H1 (cell line): Measurements from ENCODE around the gene AKR1B1. TPM values are rescaled to one million over a fixed set of nuclear protein-coding genes. Genes with fewer than 3 reads are reported as not detected.

Source experiments
- HDAC6 ChIP-seq: IDR thresholded peaks from one replicate; pipeline ENCODE4 v1.7.1; 2012; ENCODE audit warnings: low read depth, mild to moderate bottlenecking, inconsistent platforms, low read length, moderate library complexity
- MAX ChIP-seq: IDR thresholded peaks from 2 replicates; pipeline ENCODE4 v1.6.1; 2012; ENCODE audit warnings: inconsistent platforms
- polyA plus RNA-seq, 7 experiments: library from polyadenylated mRNA; depleted of rRNA in 3 of 7; stranded (reverse) in 5 of 7; unstranded in 2 of 7; fragments of >200 nt in 5 of 7; fragments of 200-250 nt in 2 of 7; gene quantifications; 1 replicate in 5 of 7; 2 replicates in 1 of 7; 4 replicates in 1 of 7; pipeline versions ENCODE4 v1.2.1 to v1.2.3, GENCODE V29; 2011 to 2013; ENCODE audit warnings: missing spikeins in 2 of 7, mixed read lengths in 2 of 7
- total RNA-seq: library from RNA; stranded (reverse); fragmentation: NEBNext Ultra II Directional; extraction: Animal tissue kit (Norgen Biotek cat#: 25700); gene quantifications from 2 replicates; pipeline ENCODE4 v1.2.1, GENCODE V29; 2021

AKR1B1 gene
- total and polyA plus RNA-seq, 2 of the 8 experiments (the other 6 are each of a cell fraction or from before 2014, with no cell fraction given) = 195 to 273 TPM

GRCh38 chr7:134495546-134495945 lies 36.6 kb upstream of the AKR1B1 start (continued):
- no peak for TF ChIP-seq MAX
- no peak for TF ChIP-seq HDAC6
